ENCODE measurements around the gene STXBP6. TPM values are rescaled to one million over a fixed set of nuclear protein-coding genes. Genes with fewer than 3 reads are reported as not detected.
A peak's percentile ranks its signal among the peaks of the same experiment; 100 is the strongest.

STXBP6 gene
- 0.07 and 0.63 TPM in 2 replicates for total RNA-seq

- DNase-seq (ENCODE audit: low read depth), result no peak
- peak within 1 kb of the TSS; percentile 55 for H3K4me3 ChIP-seq (ENCODE audit: low read depth, low read length)
- TF ChIP-seq, protein P1, sequence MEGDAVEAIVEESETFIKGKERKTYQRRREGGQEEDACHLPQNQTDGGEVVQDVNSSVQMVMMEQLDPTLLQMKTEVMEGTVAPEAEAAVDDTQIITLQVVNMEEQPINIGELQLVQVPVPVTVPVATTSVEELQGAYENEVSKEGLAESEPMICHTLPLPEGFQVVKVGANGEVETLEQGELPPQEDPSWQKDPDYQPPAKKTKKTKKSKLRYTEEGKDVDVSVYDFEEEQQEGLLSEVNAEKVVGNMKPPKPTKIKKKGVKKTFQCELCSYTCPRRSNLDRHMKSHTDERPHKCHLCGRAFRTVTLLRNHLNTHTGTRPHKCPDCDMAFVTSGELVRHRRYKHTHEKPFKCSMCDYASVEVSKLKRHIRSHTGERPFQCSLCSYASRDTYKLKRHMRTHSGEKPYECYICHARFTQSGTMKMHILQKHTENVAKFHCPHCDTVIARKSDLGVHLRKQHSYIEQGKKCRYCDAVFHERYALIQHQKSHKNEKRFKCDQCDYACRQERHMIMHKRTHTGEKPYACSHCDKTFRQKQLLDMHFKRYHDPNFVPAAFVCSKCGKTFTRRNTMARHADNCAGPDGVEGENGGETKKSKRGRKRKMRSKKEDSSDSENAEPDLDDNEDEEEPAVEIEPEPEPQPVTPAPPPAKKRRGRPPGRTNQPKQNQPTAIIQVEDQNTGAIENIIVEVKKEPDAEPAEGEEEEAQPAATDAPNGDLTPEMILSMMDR (conservative IDR thresholded peaks at IDR 0.05; ENCODE audit: low read depth, low read length), result no peak
These were observed at the start of gene STXBP6 for GRCh38 chr14:25049568-25050268. TSS of gene STXBP6 (minus strand) at chr14:25050147. CDS start at chr14:24974818, 75,329 bp downstream.

DNA sequence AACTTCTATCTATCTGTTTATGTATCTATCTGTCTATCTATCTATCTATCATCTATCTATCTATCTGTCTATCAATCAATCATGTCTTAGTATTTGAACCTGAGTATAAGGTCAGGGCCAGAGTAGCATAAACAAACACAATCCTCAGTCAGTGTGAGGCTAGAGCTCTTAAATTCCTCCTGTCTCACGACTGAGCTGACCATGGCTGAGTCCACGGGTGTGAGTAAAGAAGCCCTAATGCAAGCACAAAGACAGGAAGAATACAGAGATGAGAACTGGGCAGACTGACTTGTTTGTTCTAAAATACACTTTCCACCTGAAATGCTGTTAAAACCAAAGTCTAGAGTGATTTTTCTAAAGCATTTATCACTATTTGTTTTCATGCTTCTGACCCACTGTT lies 47.2 kb upstream of the STXBP6 start:
- TF ChIP-seq, protein P1 (conservative IDR thresholded peaks at IDR 0.05; ENCODE audit: low read depth, low read length), result no peak
- H3K4me3 ChIP-seq (ENCODE audit: low read depth, low read length), result no peak overlapping the region
- no peak for DNase-seq (ENCODE audit: low read depth)

DNA sequence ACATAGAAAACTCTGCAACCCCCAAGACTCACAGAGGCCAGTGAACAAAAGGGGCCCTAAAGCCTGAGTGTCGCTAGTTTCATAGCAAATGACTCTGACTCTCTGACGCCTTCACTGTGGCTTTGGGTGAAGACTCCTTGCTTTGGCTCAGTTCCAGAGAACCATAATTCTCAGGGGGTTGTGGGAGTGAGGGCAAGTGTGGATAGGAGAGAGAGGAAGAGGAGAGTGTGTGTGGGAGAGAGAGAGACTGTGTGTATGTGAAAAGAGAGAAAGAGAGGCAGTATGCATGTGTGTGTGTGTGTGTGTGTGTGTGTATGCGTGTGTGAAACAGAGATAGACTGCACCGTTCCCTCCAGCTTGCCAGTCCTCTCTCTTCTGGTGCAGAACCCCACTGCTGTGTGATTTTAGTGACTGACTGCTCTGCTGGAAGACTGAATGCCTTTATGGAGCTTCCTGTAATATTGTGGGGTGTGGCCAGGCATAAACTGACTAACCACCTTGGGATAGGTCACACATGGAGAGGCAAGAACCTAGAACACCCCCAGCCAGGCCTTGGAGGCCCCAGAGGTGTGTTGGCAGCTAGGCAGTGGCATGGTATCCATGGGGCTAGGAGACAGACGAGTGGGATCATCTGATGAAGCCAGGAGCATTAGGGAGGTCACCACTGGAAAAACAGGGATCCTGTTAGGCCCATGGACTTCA lies 45.9 kb upstream of the STXBP6 start:
- TF ChIP-seq, protein P1 (conservative IDR thresholded peaks at IDR 0.05; ENCODE audit: low read depth, low read length), result no peak
- DNase-seq (ENCODE audit: low read depth), result no peak

GRCh38 chr14:25094171-25094907 lies 44.4 kb upstream of the STXBP6 start:
- TF ChIP-seq, protein P1 (conservative IDR thresholded peaks at IDR 0.05; ENCODE audit: low read depth, low read length), result no peak
- H3K4me3 ChIP-seq (ENCODE audit: low read depth, low read length), result no peak overlapping the region
- DNase-seq (ENCODE audit: low read depth), result no peak

More for the DNA sequence above, 45.9 kb upstream of the STXBP6 start:
- H3K4me3 ChIP-seq (ENCODE audit: low read depth, low read length), result no peak overlapping the region

GRCh38 chr14:25092258-25092740 lies 42.4 kb upstream of the STXBP6 start:
- TF ChIP-seq, protein P1 (conservative IDR thresholded peaks at IDR 0.05; ENCODE audit: low read depth, low read length), result no peak
- H3K4me3 ChIP-seq (ENCODE audit: low read depth, low read length), result no peak overlapping the region
- no peak for DNase-seq (ENCODE audit: low read depth)

DNA sequence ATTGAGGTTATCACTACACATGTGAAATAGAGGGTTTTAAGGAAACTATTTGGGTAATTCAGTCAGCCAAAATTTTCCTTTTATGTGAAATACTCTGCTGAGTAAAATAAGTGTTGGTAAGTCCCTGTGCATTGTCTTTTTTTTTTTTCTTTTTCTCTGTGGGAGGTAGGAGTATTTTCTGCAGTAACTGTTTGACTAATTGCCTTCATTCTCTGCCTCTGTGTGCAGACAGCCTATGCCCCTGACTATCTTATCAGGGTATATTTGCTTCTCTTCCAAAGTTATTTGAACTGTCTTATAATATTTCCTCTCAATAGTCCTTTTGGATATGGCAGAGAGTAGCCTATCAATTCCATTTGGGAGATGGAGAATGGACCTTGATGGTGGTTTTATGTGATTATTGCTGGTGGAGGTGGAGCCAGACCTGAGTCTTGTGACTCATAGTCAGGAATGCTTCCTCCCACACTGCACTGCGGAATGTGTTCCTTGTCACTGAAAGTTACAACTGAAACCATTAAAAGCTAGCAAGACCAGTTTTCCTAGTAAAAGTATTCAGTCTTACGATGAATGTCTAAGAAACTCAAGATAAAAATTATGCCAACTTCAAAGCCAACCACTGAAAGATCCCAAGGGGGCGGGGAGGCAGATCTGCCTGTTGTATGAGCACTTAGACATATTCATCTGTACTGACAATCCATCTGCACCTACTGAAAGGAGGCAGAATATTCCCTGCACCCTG lies 40.9 kb upstream of the STXBP6 start:
- H3K4me3 ChIP-seq (ENCODE audit: low read depth, low read length), result no peak overlapping the region
- DNase-seq (ENCODE audit: low read depth), result peak; percentile 25
- TF ChIP-seq, protein P1 (conservative IDR thresholded peaks at IDR 0.05; ENCODE audit: low read depth, low read length), result no peak
